ENCODE measurements around the gene HAGH.

Gene HAGH

DNA sequence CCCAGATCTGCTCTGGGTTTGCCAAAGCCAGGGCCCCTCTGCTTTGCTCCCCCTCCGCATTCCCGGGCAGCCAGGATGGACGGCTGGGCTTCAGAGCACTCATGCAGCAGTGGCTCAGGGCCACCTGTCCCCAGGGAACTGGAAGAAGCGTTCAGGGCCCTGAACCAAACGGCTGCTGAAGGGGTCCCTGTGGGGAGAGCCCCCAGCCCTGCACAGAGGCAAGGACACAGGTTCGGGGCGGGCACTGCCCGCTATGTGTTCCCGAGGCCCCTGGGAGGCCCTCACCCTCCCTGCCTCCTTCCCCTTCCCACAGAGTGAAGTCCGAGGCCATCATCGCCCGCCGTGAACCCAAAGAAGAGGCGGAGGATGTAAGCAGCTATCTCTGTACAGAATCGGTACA is 65.7 kb downstream of the HAGH start:
- no peak for DNase-seq

DNA sequence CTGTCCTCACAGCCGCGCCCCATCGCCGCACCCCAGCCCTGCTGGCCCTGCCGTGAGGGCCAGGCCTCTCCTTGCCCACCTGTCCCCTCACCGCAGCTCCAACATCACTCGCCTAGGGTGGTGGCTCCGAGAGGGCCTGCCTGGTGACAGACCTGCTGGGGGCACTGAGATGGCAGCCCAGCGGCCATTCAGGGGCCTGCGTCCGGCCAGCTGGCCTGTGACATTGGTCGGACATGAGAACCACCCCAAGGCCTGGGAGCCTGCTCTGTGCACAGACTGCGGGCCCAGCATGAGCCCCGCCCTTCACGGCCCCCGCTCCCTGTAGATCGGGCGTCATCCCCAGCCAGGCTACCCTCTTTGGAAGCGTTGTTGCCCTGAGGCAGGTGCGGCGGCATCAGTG is 67.1 kb downstream of the HAGH start:
- DNase-seq = no peak

DNA sequence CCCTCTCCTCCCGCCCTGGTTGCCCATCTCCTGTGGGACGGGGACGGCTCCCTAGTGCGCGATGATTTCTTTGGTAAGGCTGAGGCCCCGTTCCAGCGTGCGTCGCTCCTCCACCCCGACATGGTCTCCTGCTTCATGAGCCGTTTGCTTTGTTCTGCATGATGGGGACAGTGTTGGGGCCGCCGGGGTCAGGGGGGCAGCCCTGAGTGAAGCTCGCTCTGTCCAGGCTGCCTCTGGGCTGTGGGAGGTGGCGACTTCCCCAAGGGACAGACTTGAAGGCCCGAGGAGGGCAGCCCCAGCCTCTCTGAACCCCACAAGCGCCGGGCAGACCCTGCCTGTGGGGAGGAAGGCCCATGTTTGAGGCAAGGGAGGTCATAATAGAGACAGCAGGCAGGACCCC is 67.7 kb downstream of the HAGH start:
- no peak for DNase-seq

DNA sequence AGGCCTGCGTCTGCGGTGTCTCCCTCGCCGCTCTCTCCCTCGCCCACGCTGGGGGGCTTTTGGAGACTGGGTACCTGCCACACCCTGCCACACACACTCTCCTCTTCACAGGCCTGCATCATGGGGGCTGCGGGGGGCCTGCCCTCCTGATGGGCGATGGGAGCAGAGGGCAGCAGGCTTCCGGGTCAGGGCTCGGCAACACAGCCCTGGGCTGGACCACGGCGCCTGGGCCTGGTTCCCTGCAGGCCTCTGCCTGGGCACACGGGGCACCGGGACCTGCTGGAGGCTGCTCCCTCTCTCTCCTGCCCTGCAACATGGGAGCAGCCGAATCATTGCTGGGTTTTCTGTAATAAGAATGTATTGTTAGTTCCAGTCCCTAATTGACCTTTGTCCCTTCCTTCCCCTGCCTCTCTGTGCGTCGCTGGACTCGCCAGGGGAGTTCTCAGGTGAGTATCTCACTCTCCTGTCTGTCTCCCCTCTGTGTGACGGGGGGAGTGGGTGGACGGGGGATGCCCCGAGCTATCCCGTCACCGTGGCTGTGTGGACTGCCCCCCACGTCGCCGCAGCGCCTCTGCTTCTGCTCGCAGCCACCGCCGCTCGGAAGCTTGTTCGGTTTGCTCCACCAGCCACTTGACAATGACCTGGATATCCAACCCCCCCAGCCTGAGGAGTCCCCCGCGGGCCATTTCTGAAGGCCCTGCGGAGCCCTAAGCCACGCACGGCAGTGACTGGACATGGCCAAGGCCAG is 68.7 kb downstream of the HAGH start:
- DNase-seq = no peak

Data from NCI-H187 (cell line).